PC-3 (cell line): ENCODE results near the gene ST6GALNAC5. TPM values are rescaled to one million over a fixed set of nuclear protein-coding genes. Genes with fewer than 3 reads are reported as not detected.
A peak's percentile ranks its signal among the peaks of the same experiment; 100 is the strongest.

Source experiments
- ATAC-seq: fragments of 200-7000 bp; cut with Tn5 transposase; 2 replicates; pipeline ENCODE4 v1.9.1; 2020; ENCODE audit warnings: mild to moderate bottlenecking, moderate library complexity
- BruUV-seq: library from RNA; stranded (reverse); fragments of 400-500 nt; replicated peaks from 2 replicates; lab custom pipeline; 2021; lab: Mats Ljungman, UMichigan
- CTCF ChIA-PET: fragments of 300-600 bp; sonication (Branson Sonifier 250); formaldehyde crosslinking; loops from one replicate; lab custom pipeline; 2022; ENCODE audit warnings: antibody characterized with exemption; lab: Charles Lee
- POLR2A ChIA-PET: fragments of 300-600 bp; sonication (Branson Sonifier 250); formaldehyde crosslinking; loops from one replicate; lab custom pipeline; 2022; ENCODE audit warnings: antibody characterized with exemption; ENCODE audit not compliant: unreplicated experiment; lab: Charles Lee
- DNase-seq: peaks from one replicate; pipeline ENCODE4 v3.0.0-alpha.2; 2015
- H2AFZ ChIP-seq: fragments of 300-600 bp; sonication (generic); 2 replicates; pipeline ENCODE4 v1.6.0; 2016; ENCODE audit warnings: antibody characterized with exemption, low read length
- H3F3A ChIP-seq: fragments of 300-600 bp; sonication (generic); one replicate; pipeline ENCODE4 v1.6.0; 2017; ENCODE audit warnings: antibody characterized with exemption, low read length, control low read depth, mild to moderate bottlenecking; ENCODE audit not compliant: unreplicated experiment
- H3K27ac ChIP-seq: fragments of 300-600 bp; sonication (generic); 2 replicates; pipeline ENCODE4 v1.5.1; 2016; ENCODE audit warnings: mild to moderate bottlenecking, low read length
- H3K27me3 ChIP-seq: fragments of 300-600 bp; sonication (generic); 2 replicates; pipeline ENCODE4 v1.6.1; 2016; ENCODE audit warnings: low read length, mixed read lengths
- H3K36me3 ChIP-seq: fragments of 300-600 bp; sonication (generic); 2 replicates; pipeline ENCODE4 v1.6.1; 2016; ENCODE audit warnings: low read depth, mixed run types, low read length, mixed read lengths
- H3K4me1 ChIP-seq: fragments of 300-600 bp; sonication (generic); 2 replicates; pipeline ENCODE4 v1.5.1; 2016; ENCODE audit warnings: low read length; ENCODE audit not compliant: insufficient read depth
- H3K4me2 ChIP-seq: fragments of 300-600 bp; sonication (generic); 2 replicates; pipeline ENCODE4 v1.6.0; 2016; ENCODE audit warnings: low read length
- H3K4me3 ChIP-seq: fragments of 300-600 bp; sonication (generic); 2 replicates; pipeline ENCODE4 v1.5.1; 2016; ENCODE audit warnings: mild to moderate bottlenecking, low read length, mixed read lengths
- H3K79me2 ChIP-seq: fragments of 300-600 bp; sonication (generic); 2 replicates; pipeline ENCODE4 v1.6.1; 2017; ENCODE audit warnings: low read length, mixed read lengths
- H3K9ac ChIP-seq: fragments of 300-600 bp; sonication (generic); 2 replicates; pipeline ENCODE4 v1.6.0; 2016; ENCODE audit warnings: mild to moderate bottlenecking, low read length
- H3K9me2 ChIP-seq: fragments of 300-600 bp; sonication (generic); replicated peaks from 2 replicates; pipeline ENCODE4 v1.6.1; 2016; ENCODE audit warnings: mixed run types, low read length, mixed read lengths
- H3K9me3 ChIP-seq: fragments of 300-600 bp; sonication (generic); 2 replicates; pipeline ENCODE4 v1.6.1; 2016; ENCODE audit warnings: low read length, mixed read lengths
- H4K20me1 ChIP-seq: fragments of 300-600 bp; sonication (generic); 2 replicates; pipeline ENCODE4 v1.6.1; 2016; ENCODE audit warnings: low read length, mixed read lengths
- EZH2 ChIP-seq: fragments of 300-600 bp; sonication (generic); IDR thresholded peaks from one replicate; pipeline ENCODE4 v1.6.1; 2017; ENCODE audit warnings: antibody characterized with exemption, mild to moderate bottlenecking, low read length; ENCODE audit not compliant: unreplicated experiment
- EZH2phosphoT487 ChIP-seq: fragments of 300-600 bp; sonication (generic); IDR thresholded peaks from 2 replicates; pipeline ENCODE4 v1.6.1; 2018; ENCODE audit warnings: mild to moderate bottlenecking, antibody characterized with exemption, low read length, borderline replicate concordance
- intact Hi-C: fragments of 100-400 bp; cut with micrococcal nuclease; formaldehyde crosslinking; loops from 2 replicates; pipeline ENCODE4 v1.9.0; 2023
- total RNA-seq: library from RNA; depleted of rRNA; stranded (reverse); fragments of >200 nt; gene quantifications from 2 replicates; pipeline ENCODE4 v1.2.3, GENCODE V29; 2014
- TF ChIP-seq, protein P1 (sequence below): fragments of 300-600 bp; sonication (generic); conservative IDR thresholded peaks from 2 replicates; pipeline ENCODE4 v1.5.1; 2017; ENCODE audit warnings: antibody characterized with exemption, low read depth, mild to moderate bottlenecking, low read length

ST6GALNAC5 gene
- total RNA-seq, 1 experiment from 2014 or later = 0.36 TPM

DNA sequence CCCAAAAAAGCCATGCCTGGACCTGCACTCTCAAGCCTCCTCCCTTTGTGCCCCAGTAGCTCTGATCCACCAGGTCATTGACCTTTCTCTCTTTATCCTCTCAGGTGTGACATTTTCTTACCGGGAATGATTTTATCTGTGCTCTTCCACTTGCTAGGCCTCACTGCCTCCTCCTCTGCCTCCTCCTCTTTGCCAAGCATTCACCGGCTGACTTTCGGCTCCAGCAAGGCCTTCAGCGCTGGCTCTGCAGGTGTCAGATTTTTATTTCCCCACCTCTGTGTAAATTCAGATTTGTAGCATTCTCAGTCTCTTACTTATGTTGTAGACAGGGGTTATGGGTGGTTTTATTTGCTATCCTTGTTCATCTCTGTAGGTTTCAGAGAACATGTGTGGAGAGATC is 91.5 kb downstream of the ST6GALNAC5 start:
- Histone ChIP-seq H3K4me2 (no peak overlapping the region), H3F3A (no peaks in the 10 kb centered on the region), H2AFZ (no peak overlapping the region), H3K4me3 (no peak overlapping the region), H3K9me2 (no peaks in the 10 kb centered on the region), H3K27me3 (no peaks in the 10 kb centered on the region), H3K79me2 (no peaks in the 10 kb centered on the region), H3K27ac (no peak overlapping the region), H3K36me3 (no peaks in the 10 kb centered on the region), H4K20me1 (no peaks in the 10 kb centered on the region), H3K4me1 (peaks cover 6% of the 10 kb centered on the region; the same call in 1 of the 2 replicates), H3K9me3 (no peaks in the 10 kb centered on the region), H3K9ac (no peak overlapping the region)
- no peak for TF ChIP-seq EZH2
- no peak for TF ChIP-seq EZH2phosphoT487
- TF ChIP-seq, protein P1, sequence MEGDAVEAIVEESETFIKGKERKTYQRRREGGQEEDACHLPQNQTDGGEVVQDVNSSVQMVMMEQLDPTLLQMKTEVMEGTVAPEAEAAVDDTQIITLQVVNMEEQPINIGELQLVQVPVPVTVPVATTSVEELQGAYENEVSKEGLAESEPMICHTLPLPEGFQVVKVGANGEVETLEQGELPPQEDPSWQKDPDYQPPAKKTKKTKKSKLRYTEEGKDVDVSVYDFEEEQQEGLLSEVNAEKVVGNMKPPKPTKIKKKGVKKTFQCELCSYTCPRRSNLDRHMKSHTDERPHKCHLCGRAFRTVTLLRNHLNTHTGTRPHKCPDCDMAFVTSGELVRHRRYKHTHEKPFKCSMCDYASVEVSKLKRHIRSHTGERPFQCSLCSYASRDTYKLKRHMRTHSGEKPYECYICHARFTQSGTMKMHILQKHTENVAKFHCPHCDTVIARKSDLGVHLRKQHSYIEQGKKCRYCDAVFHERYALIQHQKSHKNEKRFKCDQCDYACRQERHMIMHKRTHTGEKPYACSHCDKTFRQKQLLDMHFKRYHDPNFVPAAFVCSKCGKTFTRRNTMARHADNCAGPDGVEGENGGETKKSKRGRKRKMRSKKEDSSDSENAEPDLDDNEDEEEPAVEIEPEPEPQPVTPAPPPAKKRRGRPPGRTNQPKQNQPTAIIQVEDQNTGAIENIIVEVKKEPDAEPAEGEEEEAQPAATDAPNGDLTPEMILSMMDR = no peak
- intact Hi-C loops = no loop called here
- ChIA-PET CTCF (no interaction called here), POLR2A (no interaction called here)
- ATAC-seq (no peak), DNase-seq (no peak)
- no TSS peak for BruUV-seq

DNA sequence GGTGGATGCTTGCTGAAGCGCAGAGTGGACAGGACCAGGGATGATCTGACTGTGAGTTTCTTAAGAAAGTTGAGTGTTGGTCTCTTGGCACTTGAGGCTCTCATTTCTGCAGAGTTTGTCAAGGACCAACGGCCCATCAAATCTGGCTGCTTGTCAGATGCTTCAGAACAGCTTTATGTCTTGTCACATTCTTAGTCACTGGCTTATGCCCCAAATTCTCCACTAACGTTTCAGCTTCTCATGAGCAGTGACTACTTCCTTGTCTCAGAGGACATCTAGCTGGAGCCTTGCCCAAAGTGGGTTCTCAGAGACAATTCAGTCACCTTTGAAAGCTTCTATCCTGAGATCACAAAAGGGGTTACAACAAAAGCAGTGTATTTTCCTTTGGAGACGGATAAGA is 92.3 kb downstream of the ST6GALNAC5 start:
- H3K4me1 ChIP-seq = peaks cover 6% of the 10 kb centered on the region; the same call in 1 of the 2 replicates
- H3F3A ChIP-seq = no peaks in the 10 kb centered on the region
- no peaks in the 10 kb centered on the region for H3K79me2 ChIP-seq
- no peak overlapping the region for H3K9ac ChIP-seq
- H3K27ac ChIP-seq = no peak overlapping the region
- no peak overlapping the region for H3K4me2 ChIP-seq
- intact Hi-C loops = no loop called here
- ChIA-PET CTCF (no interaction called here), POLR2A (no interaction called here)
- peak; percentile 28 for DNase-seq
- no peaks in the 10 kb centered on the region for H3K9me3 ChIP-seq
- no peaks in the 10 kb centered on the region for H3K27me3 ChIP-seq
- no peak for ATAC-seq
- H3K4me3 ChIP-seq = no peak overlapping the region
- BruUV-seq = no TSS peak
- no peaks in the 10 kb centered on the region for H3K9me2 ChIP-seq
- no peak overlapping the region for H2AFZ ChIP-seq
- H3K36me3 ChIP-seq = no peaks in the 10 kb centered on the region
- H4K20me1 ChIP-seq = no peaks in the 10 kb centered on the region
- TF ChIP-seq, protein P1 = no peak
- no peak for TF ChIP-seq EZH2phosphoT487

DNA sequence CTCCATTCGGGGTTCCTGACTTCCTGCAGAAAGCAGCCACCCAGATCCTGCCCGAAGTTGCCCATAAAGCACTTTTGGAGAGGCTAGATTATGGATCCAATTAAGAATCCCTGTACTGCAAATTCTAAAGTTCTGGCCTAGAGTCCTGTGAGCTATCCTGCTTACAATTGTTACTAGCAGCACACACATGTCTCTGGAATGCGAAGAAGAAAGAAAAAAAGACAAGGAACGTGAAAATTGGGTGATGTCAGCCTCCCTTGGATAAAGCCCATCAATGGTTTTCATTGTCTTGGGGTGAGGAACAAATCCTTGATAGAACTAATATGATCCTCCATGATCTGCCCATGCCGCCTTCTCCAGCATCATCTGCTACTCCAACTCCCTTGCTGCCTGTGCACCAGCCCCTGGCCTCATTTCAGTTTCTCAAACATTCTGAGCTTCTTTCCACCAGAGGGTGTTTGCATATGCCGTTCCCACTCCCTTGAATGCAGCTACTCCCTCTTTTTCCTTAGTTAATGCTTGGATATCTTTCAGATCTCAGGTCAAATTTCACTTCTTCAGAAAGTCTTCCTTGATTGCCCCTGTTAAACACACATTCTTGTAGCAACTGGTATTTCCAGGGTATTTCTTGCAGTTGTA is 94.0 kb downstream of the ST6GALNAC5 start:
- Histone ChIP-seq H3K4me2 (no peak overlapping the region), H3K36me3 (no peaks in the 10 kb centered on the region), H3K27me3 (no peaks in the 10 kb centered on the region), H3F3A (no peaks in the 10 kb centered on the region), H2AFZ (no peak overlapping the region), H3K79me2 (no peaks in the 10 kb centered on the region), H3K27ac (no peak overlapping the region), H3K9me3 (no peaks in the 10 kb centered on the region), H3K4me1 (peaks cover 6% of the 10 kb centered on the region; the same call in 1 of the 2 replicates), H3K4me3 (no peak overlapping the region), H3K9me2 (no peaks in the 10 kb centered on the region), H4K20me1 (no peaks in the 10 kb centered on the region), H3K9ac (no peak overlapping the region)
- CTCF ChIA-PET = no interaction called here
- DNase-seq = no peak
- TF ChIP-seq EZH2phosphoT487 (no peak), EZH2 (no peak)
- TF ChIP-seq, protein P1 = no peak
- intact Hi-C loops = no loop called here
- BruUV-seq = no TSS peak
- POLR2A ChIA-PET = no interaction called here
- no peak for ATAC-seq
